ENCODE data around the gene EIF2B2. TPM values are rescaled to one million over a fixed set of nuclear protein-coding genes. Genes with fewer than 3 reads are reported as not detected.
A peak's percentile ranks its signal among the peaks of the same experiment; 100 is the strongest.

EIF2B2 gene
- total RNA-seq, 1 donor from 2014 or later, result 38.4 TPM

- Mint-ChIP-seq H3K4me3 (ENCODE audit: unreplicated experiment) (no peak overlapping the region), H3K27ac (ENCODE audit: unreplicated experiment) (peak overlapping the region; percentile 89), H3K9me3 (ENCODE audit: low read depth) (no peaks in the 10 kb centered on the region), H3K4me1 (ENCODE audit: low read depth) (peaks cover 29% of the 10 kb centered on the region), H3K36me3 (ENCODE audit: low read depth) (peaks cover 27% of the 10 kb centered on the region), H3K27me3 (ENCODE audit: low read depth) (no peaks in the 10 kb centered on the region)
- no peak for TF ChIP-seq CTCF (IDR thresholded peaks at IDR 0.05)
- DNase-seq (ENCODE audit: low spot score), result no peak
Measured at GRCh38 chr14:75010472-75011093, 7.9 kb downstream of the EIF2B2 start.

- DNase-seq (ENCODE audit: low spot score), result no peak
- TF ChIP-seq CTCF (IDR thresholded peaks at IDR 0.05), result no peak
- Mint-ChIP-seq H3K4me3 (ENCODE audit: unreplicated experiment) (no peak overlapping the region), H3K9me3 (ENCODE audit: low read depth) (no peaks in the 10 kb centered on the region), H3K4me1 (ENCODE audit: low read depth) (peaks cover 25% of the 10 kb centered on the region), H3K27me3 (ENCODE audit: low read depth) (no peaks in the 10 kb centered on the region), H3K27ac (ENCODE audit: unreplicated experiment) (peak overlapping the region; percentile 89), H3K36me3 (ENCODE audit: low read depth) (peaks cover 23% of the 10 kb centered on the region)
Measured at GRCh38 chr14:75011356-75011994, 8.8 kb downstream of the EIF2B2 start.

DNA sequence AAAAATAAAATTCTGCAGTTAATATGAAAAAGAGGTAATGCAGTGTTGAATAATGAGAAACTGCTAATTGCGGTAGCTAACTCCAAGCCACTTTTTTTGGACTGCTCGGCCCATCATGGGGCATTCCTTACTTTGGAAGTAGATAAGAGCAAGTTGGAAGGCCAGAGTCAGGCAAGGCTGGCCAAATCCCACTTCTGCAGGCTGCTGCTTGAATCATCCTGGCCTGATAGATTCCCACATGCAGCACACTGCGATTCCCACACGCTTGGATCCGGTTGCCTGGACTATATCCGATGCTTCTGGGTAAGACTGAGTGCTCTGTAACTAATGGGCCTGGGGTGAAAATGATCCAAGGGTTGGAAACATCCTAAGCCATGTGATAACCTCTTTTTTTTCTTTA is 10.6 kb downstream of the EIF2B2 start:
- DNase-seq (ENCODE audit: low spot score), result no peak
- Mint-ChIP-seq H3K9me3 (ENCODE audit: low read depth) (no peaks in the 10 kb centered on the region), H3K4me1 (ENCODE audit: low read depth) (peaks cover 23% of the 10 kb centered on the region), H3K27me3 (ENCODE audit: low read depth) (no peaks in the 10 kb centered on the region), H3K27ac (ENCODE audit: unreplicated experiment) (no peak overlapping the region), H3K4me3 (ENCODE audit: unreplicated experiment) (no peak overlapping the region), H3K36me3 (ENCODE audit: low read depth) (peaks cover 19% of the 10 kb centered on the region)
- no peak for TF ChIP-seq CTCF (IDR thresholded peaks at IDR 0.05)

DNA sequence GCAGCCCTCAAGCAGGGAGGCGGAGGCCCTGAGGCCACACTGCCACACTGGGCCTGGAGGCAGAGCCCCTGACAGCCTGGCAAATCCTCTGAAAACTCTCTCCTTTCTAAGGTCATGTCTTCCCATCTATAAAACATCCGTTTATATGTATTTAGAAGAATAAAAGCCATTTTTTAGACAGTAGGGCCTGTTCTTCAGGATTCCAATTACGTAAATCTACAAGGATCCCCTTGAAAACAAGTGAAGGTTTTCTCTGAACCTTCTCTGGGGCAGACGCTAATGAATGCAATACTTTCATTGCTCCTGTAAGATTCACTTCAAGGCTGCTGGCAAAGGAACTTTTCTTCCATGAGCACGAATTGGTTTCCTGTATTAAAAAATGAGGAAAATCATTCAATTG is 12.8 kb downstream of the EIF2B2 start:
- Mint-ChIP-seq H3K27ac (ENCODE audit: unreplicated experiment) (no peak overlapping the region), H3K36me3 (ENCODE audit: low read depth) (peaks cover 15% of the 10 kb centered on the region), H3K4me1 (ENCODE audit: low read depth) (peaks cover 22% of the 10 kb centered on the region), H3K9me3 (ENCODE audit: low read depth) (no peaks in the 10 kb centered on the region), H3K4me3 (ENCODE audit: unreplicated experiment) (no peak overlapping the region), H3K27me3 (ENCODE audit: low read depth) (no peaks in the 10 kb centered on the region)
- TF ChIP-seq CTCF (IDR thresholded peaks at IDR 0.05), result no peak
- no peak for DNase-seq (ENCODE audit: low spot score)

GRCh38 chr14:75016815-75017214 is 14.1 kb downstream of the EIF2B2 start:
- peaks cover 10% of the 10 kb centered on the region for H3K4me1 Mint-ChIP-seq (ENCODE audit: low read depth)
- peaks cover 21% of the 10 kb centered on the region for H3K36me3 Mint-ChIP-seq (ENCODE audit: low read depth)
- H3K27me3 Mint-ChIP-seq (ENCODE audit: low read depth), result no peaks in the 10 kb centered on the region
- H3K27ac Mint-ChIP-seq (ENCODE audit: unreplicated experiment), result no peak overlapping the region
- no peak overlapping the region for H3K4me3 Mint-ChIP-seq (ENCODE audit: unreplicated experiment)
- no peaks in the 10 kb centered on the region for H3K9me3 Mint-ChIP-seq (ENCODE audit: low read depth)
- TF ChIP-seq CTCF (IDR thresholded peaks at IDR 0.05), result no peak
- DNase-seq (ENCODE audit: low spot score), result no peak
